Retinal pigment epithelial cell (primary cell): Measurements from ENCODE around the gene MRPL28.
"Not testable (repeated sequence)": the region's sequence is repeated elsewhere in the genome, so short reads cannot be mapped to it uniquely, and the experiment has no call there.

Experiments used
- DNase-seq: peaks from one replicate; pipeline ENCODE4 v3.0.0-alpha.2; 2010; ENCODE audit warnings: low read depth
- H3K4me3 ChIP-seq: 2 replicates; pipeline ENCODE4 v1.5.1; 2011; ENCODE audit warnings: mild to moderate bottlenecking, low read length, control low read depth, moderate library complexity
- CTCF ChIP-seq: conservative IDR thresholded peaks from 2 replicates; pipeline ENCODE4 v1.5.1; 2011; ENCODE audit warnings: low read depth, low read length, control low read depth, inconsistent platforms

The MRPL28 gene

GRCh38 chr16:366476-366875, 3.9 kb downstream of the MRPL28 start:
- H3K4me3 ChIP-seq = no peak overlapping the region
- no peak for TF ChIP-seq CTCF
- no peak for DNase-seq

- H3K4me3 ChIP-seq = no peak overlapping the region
- no peak for DNase-seq
- no peak for TF ChIP-seq CTCF
Measured at GRCh38 chr16:364595-365491, 5.5 kb downstream of the MRPL28 start.

- no peak for DNase-seq
- no peak overlapping the region for H3K4me3 ChIP-seq
- TF ChIP-seq CTCF = no peak
Measured at GRCh38 chr16:363766-364490, 6.4 kb downstream of the MRPL28 start.

GRCh38 chr16:363110-363765, 7.1 kb downstream of the MRPL28 start:
- no peak overlapping the region for H3K4me3 ChIP-seq
- TF ChIP-seq CTCF = no peak
- DNase-seq = no peak

GRCh38 chr16:362702-362999, 7.7 kb downstream of the MRPL28 start:
- H3K4me3 ChIP-seq, DNase-seq: not testable (repeated sequence)

GRCh38 chr16:361872-362701, 8.3 kb downstream of the MRPL28 start:
- DNase-seq = no peak

More at GRCh38 chr16:361872-362701, 8.3 kb downstream of the MRPL28 start:
- no peak overlapping the region for H3K4me3 ChIP-seq
- peak; percentile 66 for TF ChIP-seq CTCF
